SK-N-SH (cell line): ENCODE results near the gene MARCHF3. TPM values are rescaled to one million over a fixed set of nuclear protein-coding genes. Genes with fewer than 3 reads are reported as not detected.
A peak's percentile ranks its signal among the peaks of the same experiment; 100 is the strongest.

Experiments used
- CTCF ChIA-PET: fragments of 300-600, 350-600 bp; formaldehyde crosslinking; extraction: SDS; loops from one replicate; lab custom pipeline; 2021; lab: Yijun Ruan, JAX
- POLR2A ChIA-PET: fragments of 350-600 bp; sonication (Branson Sonifier 250); formaldehyde crosslinking; extraction: SDS; loops from one replicate; lab custom pipeline; 2020; ENCODE audit warnings: antibody characterized with exemption, inconsistent platforms; lab: Yijun Ruan, JAX
- DNase-seq: peaks from one replicate; pipeline ENCODE4 v3.0.0; 2012
- H2AFZ ChIP-seq: fragments of 200-600 bp; sonication (generic); 2 replicates; pipeline ENCODE4 v1.8.1; 2016; ENCODE audit warnings: antibody characterized with exemption, mild to moderate bottlenecking, low read depth
- H3F3A ChIP-seq: fragments of 200-600 bp; sonication (generic); replicated peaks from 2 replicates; pipeline ENCODE3; 2016; ENCODE audit warnings: antibody characterized with exemption, mild to moderate bottlenecking; ENCODE audit not compliant: insufficient read depth
- H3K27ac ChIP-seq, 2 experiments: fragments of 200-500 bp in 1 of 2; fragments of 200-600 bp in 1 of 2; sonication (Bioruptor generic) in 1 of 2; sonication (generic), shearing (Covaris generic) in 1 of 2; 2 replicates each; pipeline versions ENCODE4 v1.5.1 to v1.6.1; 2014 to 2016; ENCODE audit warnings: low read depth in 2 of 2, inconsistent platforms in 1 of 2, low read length in 1 of 2, mild to moderate bottlenecking in 1 of 2, mixed read lengths in 1 of 2
- H3K27me3 ChIP-seq: fragments of 200-600 bp; sonication (generic), shearing (Covaris generic); 2 replicates; pipeline ENCODE4 v1.6.1; 2016; ENCODE audit warnings: mixed run types; ENCODE audit not compliant: insufficient read depth
- H3K36me3 ChIP-seq, 2 experiments: fragments of 200-500 bp in 1 of 2; fragments of 200-600 bp in 1 of 2; sonication (Bioruptor generic) in 1 of 2; sonication (generic) in 1 of 2; replicated peaks in 1 of 2; 2 replicates each; pipeline versions ENCODE3 to v1.5.1; 2014 to 2016; ENCODE audit warnings: low read length in 1 of 2, mild to moderate bottlenecking in 1 of 2; ENCODE audit not compliant: insufficient read depth in 2 of 2, control insufficient read depth in 1 of 2
- H3K4me1 ChIP-seq, 2 experiments: fragments of 200-500 bp in 1 of 2; fragments of 200-600 bp in 1 of 2; sonication (Bioruptor generic) in 1 of 2; sonication (generic), shearing (Covaris generic) in 1 of 2; 2 replicates each; pipeline versions ENCODE4 v1.5.1 to v1.6.1; 2014 to 2016; ENCODE audit warnings: low read depth in 1 of 2, low read length in 1 of 2, mixed run types in 1 of 2; ENCODE audit not compliant: insufficient read depth in 2 of 2, control insufficient read depth in 1 of 2
- H3K4me2 ChIP-seq: fragments of 200-600 bp; sonication (generic), shearing (Covaris generic); 2 replicates; pipeline ENCODE4 v1.6.1; 2017; ENCODE audit warnings: mixed run types
- H3K4me3 ChIP-seq, 2 experiments: fragments of 200-500 bp in 1 of 2; fragments of 200-600 bp in 1 of 2; sonication (Bioruptor generic) in 1 of 2; sonication (generic), shearing (Covaris generic) in 1 of 2; 2 replicates each; pipeline versions ENCODE4 v1.5.1 to v1.8.1; 2014 to 2016; ENCODE audit warnings: low read depth in 2 of 2, inconsistent platforms in 1 of 2, low read length in 1 of 2, mild to moderate bottlenecking in 1 of 2, mixed read lengths in 1 of 2, moderate library complexity in 1 of 2
- H3K79me2 ChIP-seq: fragments of 200-600 bp; sonication (generic); 2 replicates; pipeline ENCODE4 v1.8.1; 2017; ENCODE audit warnings: mild to moderate bottlenecking; ENCODE audit not compliant: insufficient read depth
- H3K9ac ChIP-seq: fragments of 200-600 bp; sonication (generic); 2 replicates; pipeline ENCODE4 v1.6.1; 2017; ENCODE audit warnings: mixed run types
- H3K9me2 ChIP-seq: fragments of 200-600 bp; sonication (generic); 2 replicates; pipeline ENCODE4 v1.6.1; 2017; ENCODE audit warnings: mixed run types
- H3K9me3 ChIP-seq: fragments of 200-600 bp; sonication (generic); 2 replicates; pipeline ENCODE4 v1.6.1; 2017; ENCODE audit warnings: mixed run types, mild to moderate bottlenecking, moderate library complexity
- H4K20me1 ChIP-seq: fragments of 200-600 bp; sonication (generic); 2 replicates; pipeline ENCODE4 v1.6.1; 2017; ENCODE audit warnings: mild to moderate bottlenecking, mixed run types; ENCODE audit not compliant: insufficient read depth
- CHD2 ChIP-seq: fragments of 150-350 bp; IDR thresholded peaks from 2 replicates; pipeline ENCODE4 v1.6.1; 2018; ENCODE audit warnings: low read length; ENCODE audit not compliant: partially characterized antibody
- EZH2phosphoT487 ChIP-seq: fragments of 200-600 bp; sonication (generic); IDR thresholded peaks from 2 replicates; pipeline ENCODE4 v1.6.1; 2017; ENCODE audit warnings: low read depth, mixed run types, mild to moderate bottlenecking, antibody characterized with exemption, moderate library complexity, borderline replicate concordance
- MEF2A ChIP-seq: IDR thresholded peaks from 2 replicates; pipeline ENCODE4 v1.4.0; 2012; ENCODE audit warnings: low read depth, borderline replicate concordance
- NFIC ChIP-seq: IDR thresholded peaks from 2 replicates; pipeline ENCODE4 v1.4.0; 2012; ENCODE audit warnings: borderline replicate concordance
- NRF1 ChIP-seq: IDR thresholded peaks from 2 replicates; pipeline ENCODE4 v1.6.1; 2012; ENCODE audit warnings: low read depth, mild to moderate bottlenecking, low read length
- POLR2AphosphoS5 ChIP-seq: IDR thresholded peaks from 2 replicates; pipeline ENCODE4 v1.6.1; 2012; ENCODE audit warnings: low read depth, low read length
- RAD21 ChIP-seq: IDR thresholded peaks from 2 replicates; pipeline ENCODE4 v1.6.1; 2012; ENCODE audit warnings: mild to moderate bottlenecking, low read length
- SIN3A ChIP-seq: IDR thresholded peaks from 2 replicates; pipeline ENCODE4 v1.6.1; 2012; ENCODE audit warnings: low read depth, mild to moderate bottlenecking, low read length, moderate library complexity, borderline replicate concordance
- SMC3 ChIP-seq: IDR thresholded peaks from 2 replicates; pipeline ENCODE4 v1.6.1; 2012; ENCODE audit warnings: low read depth, low read length, improper control_type of control experiment
- TAF1 ChIP-seq: IDR thresholded peaks from 2 replicates; pipeline ENCODE4 v1.6.1; 2012; ENCODE audit warnings: low read depth, mild to moderate bottlenecking, low read length, moderate library complexity, borderline replicate concordance
- YY1 ChIP-seq: IDR thresholded peaks from 2 replicates; pipeline ENCODE4 v1.4.0; 2012; ENCODE audit warnings: low read depth, mild to moderate bottlenecking
- WGBS: methylation state at CpG from one replicate; pipeline ENCODE4 v1.1.6; 2017; ENCODE audit warnings: low lambda C conversion rate; 5-methylcytosine and 5-hydroxymethylcytosine counted together
- polyA plus RNA-seq, 3 experiments: library from polyadenylated mRNA; depleted of rRNA; stranded (reverse); fragments of >200 nt; gene quantifications; 2 replicates each; pipeline ENCODE4 v1.2.3, GENCODE V29; 2012
- TF ChIP-seq, protein P1 (sequence below): fragments of 150-350 bp; IDR thresholded peaks from 2 replicates; pipeline ENCODE4 v1.6.1; 2016; ENCODE audit warnings: mild to moderate bottlenecking, low read depth, low read length
- TF ChIP-seq, protein P2 (sequence below): fragments of 200-600 bp; sonication (generic); IDR thresholded peaks from 2 replicates; pipeline ENCODE4 v1.6.1; 2017; ENCODE audit warnings: antibody characterized with exemption, mild to moderate bottlenecking, moderate library complexity
- TF ChIP-seq, protein P3 (sequence below): IDR thresholded peaks from 2 replicates; pipeline ENCODE4 v1.4.0; 2012; ENCODE audit warnings: low read depth, borderline replicate concordance

MARCHF3 gene
- polyA plus RNA-seq, 1 of the 3 experiments (the other 2 are of a cell fraction), result 21.5 TPM

DNA sequence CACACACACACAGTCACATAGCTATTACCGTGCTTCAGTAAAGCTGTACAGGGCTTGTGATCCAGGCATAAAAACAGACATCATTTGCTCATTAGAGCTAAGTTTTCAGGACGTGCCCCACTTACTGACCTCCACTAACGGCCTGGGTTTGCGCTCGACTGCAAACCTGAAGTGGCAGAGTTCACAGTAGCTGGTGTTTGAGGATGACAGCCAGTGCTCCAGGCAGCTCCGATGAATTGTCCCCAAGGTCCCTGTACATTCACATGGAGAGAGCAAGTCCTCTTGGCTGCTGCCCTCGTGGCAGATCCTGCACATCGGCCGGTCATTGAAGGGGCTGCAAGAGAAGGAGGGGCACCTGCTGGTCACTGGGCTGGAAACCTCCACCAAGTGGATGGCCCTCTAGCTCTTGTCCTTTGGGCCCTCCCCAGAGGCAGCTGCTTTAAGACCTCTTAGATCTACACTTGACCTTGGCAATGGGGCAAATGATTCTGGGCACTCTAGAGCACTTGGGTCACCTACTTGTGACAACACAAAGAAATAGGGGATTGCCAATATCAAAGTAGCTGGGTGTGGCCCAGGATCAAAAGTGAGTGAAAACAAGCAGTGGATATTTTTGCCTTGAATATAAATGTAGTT, 115.4 kb downstream of the MARCHF3 start (continued):
- TF ChIP-seq, protein P1, sequence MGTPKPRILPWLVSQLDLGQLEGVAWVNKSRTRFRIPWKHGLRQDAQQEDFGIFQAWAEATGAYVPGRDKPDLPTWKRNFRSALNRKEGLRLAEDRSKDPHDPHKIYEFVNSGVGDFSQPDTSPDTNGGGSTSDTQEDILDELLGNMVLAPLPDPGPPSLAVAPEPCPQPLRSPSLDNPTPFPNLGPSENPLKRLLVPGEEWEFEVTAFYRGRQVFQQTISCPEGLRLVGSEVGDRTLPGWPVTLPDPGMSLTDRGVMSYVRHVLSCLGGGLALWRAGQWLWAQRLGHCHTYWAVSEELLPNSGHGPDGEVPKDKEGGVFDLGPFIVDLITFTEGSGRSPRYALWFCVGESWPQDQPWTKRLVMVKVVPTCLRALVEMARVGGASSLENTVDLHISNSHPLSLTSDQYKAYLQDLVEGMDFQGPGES, result no peak

DNA sequence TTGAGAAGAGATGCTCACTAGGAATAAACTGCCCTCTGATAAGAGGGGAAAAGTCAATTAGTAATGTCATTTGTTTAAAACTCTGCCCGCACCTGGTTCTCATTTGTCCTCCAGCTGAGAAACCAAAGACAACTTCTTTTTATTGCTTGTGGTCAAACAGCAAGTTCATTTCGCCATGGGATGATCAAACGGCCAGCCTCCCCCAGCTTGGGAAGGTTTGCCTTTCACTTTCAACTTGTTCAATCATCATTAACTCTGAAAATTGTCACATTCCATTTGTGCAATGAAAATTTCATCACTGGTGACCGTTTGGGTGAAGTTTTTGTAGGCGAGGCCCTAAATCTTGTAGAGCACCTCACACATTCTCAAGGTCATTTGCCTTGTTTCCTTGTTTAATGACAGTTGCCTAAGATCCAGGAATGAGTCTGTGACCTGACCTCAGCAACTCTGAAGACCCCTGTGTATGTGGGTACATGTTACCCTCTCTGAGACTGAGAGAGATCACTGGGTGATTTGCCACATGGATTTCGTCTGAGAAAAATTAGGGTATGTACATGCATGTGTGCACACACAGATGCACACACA, 117.7 kb downstream of the MARCHF3 start:
- ChIA-PET CTCF (no interaction called here), POLR2A (no interaction called here)
- H3K4me2 ChIP-seq, result no peak overlapping the region
- DNase-seq, result peak; percentile 11
- H3K36me3 ChIP-seq, result peaks cover 15 to 16% of the 10 kb centered on the region in 2 experiments
- no peak overlapping the region for H2AFZ ChIP-seq
- peaks cover 0 to 21% of the 10 kb centered on the region in 2 experiments; a peak in 2 of 4 replicates for H3K4me1 ChIP-seq
- no peak overlapping the region for H3K4me3 ChIP-seq
- TF ChIP-seq CHD2, result no peak
- TF ChIP-seq MEF2A, result no peak
- TF ChIP-seq TAF1, result no peak
- no peak for TF ChIP-seq NRF1
- no peak for TF ChIP-seq YY1
- no peak for TF ChIP-seq RAD21
- TF ChIP-seq NFIC, result no peak
- TF ChIP-seq POLR2AphosphoS5, result no peak
- no peak for TF ChIP-seq SMC3
- TF ChIP-seq, protein P2, sequence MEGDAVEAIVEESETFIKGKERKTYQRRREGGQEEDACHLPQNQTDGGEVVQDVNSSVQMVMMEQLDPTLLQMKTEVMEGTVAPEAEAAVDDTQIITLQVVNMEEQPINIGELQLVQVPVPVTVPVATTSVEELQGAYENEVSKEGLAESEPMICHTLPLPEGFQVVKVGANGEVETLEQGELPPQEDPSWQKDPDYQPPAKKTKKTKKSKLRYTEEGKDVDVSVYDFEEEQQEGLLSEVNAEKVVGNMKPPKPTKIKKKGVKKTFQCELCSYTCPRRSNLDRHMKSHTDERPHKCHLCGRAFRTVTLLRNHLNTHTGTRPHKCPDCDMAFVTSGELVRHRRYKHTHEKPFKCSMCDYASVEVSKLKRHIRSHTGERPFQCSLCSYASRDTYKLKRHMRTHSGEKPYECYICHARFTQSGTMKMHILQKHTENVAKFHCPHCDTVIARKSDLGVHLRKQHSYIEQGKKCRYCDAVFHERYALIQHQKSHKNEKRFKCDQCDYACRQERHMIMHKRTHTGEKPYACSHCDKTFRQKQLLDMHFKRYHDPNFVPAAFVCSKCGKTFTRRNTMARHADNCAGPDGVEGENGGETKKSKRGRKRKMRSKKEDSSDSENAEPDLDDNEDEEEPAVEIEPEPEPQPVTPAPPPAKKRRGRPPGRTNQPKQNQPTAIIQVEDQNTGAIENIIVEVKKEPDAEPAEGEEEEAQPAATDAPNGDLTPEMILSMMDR, result no peak
- no peak for TF ChIP-seq EZH2phosphoT487
- TF ChIP-seq, protein P1, result no peak
- no peak for TF ChIP-seq SIN3A
- TF ChIP-seq, protein P3, sequence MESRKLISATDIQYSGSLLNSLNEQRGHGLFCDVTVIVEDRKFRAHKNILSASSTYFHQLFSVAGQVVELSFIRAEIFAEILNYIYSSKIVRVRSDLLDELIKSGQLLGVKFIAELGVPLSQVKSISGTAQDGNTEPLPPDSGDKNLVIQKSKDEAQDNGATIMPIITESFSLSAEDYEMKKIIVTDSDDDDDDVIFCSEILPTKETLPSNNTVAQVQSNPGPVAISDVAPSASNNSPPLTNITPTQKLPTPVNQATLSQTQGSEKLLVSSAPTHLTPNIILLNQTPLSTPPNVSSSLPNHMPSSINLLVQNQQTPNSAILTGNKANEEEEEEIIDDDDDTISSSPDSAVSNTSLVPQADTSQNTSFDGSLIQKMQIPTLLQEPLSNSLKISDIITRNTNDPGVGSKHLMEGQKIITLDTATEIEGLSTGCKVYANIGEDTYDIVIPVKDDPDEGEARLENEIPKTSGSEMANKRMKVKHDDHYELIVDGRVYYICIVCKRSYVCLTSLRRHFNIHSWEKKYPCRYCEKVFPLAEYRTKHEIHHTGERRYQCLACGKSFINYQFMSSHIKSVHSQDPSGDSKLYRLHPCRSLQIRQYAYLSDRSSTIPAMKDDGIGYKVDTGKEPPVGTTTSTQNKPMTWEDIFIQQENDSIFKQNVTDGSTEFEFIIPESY, result no peak
- H3K27ac ChIP-seq, result peak overlapping the region in 1 of 2 experiments; percentile 34; a peak in 2 of 4 replicates
- H3K79me2 ChIP-seq, result no peaks in the 10 kb centered on the region
- H3K27me3 ChIP-seq, result no peaks in the 10 kb centered on the region
- WGBS, result 88% methylated on average over 6 of the region's 6 CpGs
- H3F3A ChIP-seq, result no peaks in the 10 kb centered on the region
- H3K9me2 ChIP-seq, result no peaks in the 10 kb centered on the region
- H3K9ac ChIP-seq, result no peak overlapping the region
- no peaks in the 10 kb centered on the region for H3K9me3 ChIP-seq
- H4K20me1 ChIP-seq, result no peaks in the 10 kb centered on the region
